NK-92 treated with Interleukin-12 subunit alpha and Interleukin-12 subunit beta, amount 100 ng/mL, for 24 hours (cell line): ENCODE data around the gene CTH.
"Not testable (repeated sequence)": the region's sequence is repeated elsewhere in the genome, so short reads cannot be mapped to it uniquely, and the experiment has no call there.

Experiments
- DNase-seq: peaks from one replicate; lab custom pipeline; 2025; lab: John Stamatoyannopoulos, UW

Gene CTH

DNA sequence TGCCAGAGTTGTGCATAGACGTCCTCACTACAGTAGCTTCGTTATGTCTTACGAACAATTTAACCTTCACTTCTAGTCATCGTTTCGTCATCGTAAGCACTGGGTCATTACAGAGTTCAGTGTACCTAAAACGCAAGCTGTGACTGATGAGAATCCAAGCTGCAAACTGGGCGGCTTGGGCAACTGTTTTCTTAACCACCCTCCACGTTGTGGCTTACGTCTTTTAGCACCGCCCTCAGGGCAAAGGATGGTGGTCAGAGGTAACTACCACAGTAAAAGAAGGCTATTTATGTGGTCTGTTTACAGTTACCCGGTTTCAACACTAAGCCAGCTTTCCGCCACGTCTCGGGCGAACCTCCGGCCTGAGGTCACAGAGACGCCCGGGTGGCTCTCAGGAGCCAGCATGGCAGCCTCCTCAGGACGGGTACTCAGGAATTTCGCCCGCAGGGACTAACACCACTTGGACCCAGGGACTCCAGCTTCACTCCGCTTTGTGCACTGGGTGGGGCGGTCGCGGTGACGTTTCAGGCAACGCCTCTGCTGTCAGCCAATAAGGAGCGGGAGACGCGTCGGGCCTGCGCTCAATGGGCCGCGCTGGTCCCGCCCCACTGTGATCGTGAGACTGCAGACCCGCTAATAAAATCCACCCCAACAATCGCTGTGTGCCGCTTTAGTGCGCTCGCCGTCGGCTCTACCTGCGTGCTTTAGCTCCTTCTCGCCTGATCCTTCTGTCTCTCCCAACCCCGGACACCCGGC, at the start of gene CTH:
CTH (plus strand) TSS at position 665 of the 756 bp plus-strand sequence. CDS start 148 bp downstream, outside the sequence.
- peak; percentile 90 for DNase-seq

DNA sequence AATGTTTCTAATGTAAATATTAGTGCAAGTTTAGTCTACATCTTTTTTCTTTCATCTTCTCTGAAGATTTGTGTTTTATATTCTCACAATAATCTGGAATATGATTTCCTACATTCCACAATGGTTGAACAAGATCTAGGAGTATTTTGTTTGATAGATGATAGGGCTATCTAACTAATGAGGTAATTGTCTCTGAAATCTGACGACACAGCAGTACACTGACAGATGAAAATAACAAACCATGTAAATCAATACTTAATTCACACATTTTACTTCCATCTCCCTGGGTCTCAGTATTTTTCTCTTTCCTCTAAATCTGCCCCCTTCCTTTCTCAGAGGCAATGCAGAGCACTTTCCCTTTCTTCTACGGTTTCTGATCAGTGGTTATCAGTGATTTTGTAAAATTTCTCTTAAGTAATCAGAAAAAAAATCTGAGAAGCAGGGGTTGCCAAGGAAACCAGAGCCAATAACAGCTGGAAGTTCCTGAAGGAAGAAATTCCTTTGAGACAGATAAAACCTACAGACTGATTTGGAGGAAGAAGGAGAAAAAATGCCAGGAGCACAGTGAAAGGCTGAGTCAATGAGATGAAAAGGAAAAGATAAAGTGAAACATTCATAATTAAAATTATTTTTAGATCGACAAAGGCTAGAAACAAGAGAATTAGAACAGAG, 49.2 kb upstream of the CTH start:
- no peak for DNase-seq

DNA sequence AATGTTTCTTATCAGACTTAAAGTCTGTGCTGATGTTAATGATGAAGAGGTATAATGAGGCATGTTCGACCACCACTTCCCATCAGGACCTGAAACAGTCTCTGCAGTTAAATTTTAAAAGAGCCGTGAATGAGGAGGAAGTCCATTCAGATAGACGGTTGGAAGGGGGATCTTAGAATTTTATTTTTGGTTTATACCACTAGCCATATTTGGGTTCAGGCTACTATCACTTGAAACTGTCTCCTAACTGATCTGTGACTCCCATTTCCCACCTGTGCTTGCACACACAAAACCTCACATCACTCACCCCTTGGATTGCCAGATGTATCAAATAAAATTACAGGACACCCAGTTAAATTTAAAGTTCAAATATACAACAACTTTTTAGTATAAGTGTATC, 46.6 kb upstream of the CTH start:
- no peak for DNase-seq

DNA sequence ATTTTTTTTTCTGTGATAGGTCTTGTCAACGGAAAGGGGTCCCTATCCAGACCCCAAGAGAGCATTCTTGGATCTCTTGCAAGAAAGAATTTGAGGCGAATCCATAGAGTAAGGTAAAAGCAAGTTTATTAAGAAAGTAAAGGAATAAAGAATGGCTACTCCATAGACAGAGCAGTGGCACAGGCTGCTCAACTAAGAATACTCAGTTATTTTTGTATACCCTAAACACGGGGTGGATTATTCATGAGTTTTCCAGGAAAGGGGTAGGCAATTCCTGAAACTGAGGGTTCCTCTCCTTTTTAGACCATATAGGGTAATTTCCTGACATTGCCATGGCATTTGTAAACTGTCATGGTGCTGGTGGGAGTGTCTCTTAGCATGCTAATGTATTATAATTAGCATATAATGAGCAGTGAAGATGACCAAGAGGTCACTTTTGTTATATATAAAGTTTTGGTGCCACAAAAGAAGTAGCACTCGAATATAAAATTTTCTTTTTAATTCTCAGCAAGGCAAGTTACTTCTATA, 44.6 kb upstream of the CTH start:
- not testable (repeated sequence) for DNase-seq

DNA sequence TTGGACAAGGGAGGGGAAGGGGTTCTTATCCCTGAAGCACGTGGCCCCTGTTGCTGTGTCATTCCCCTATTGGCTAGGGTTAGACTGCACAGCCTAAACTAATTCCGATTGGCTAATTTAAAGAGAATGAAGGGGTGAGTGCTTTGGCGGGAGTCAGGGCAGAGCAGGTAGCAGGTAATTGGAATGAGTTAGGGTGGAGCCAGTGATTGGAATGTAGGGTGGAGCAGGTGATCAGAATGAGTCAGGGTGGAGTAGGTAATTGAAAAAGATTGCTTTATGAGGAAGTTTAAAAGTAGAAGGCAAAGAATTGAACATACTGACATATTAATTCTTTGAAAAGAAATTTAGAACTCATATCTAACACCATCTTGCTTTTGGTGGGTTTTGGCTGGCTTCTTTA, 44.1 kb upstream of the CTH start:
- DNase-seq = not testable (repeated sequence)

DNA sequence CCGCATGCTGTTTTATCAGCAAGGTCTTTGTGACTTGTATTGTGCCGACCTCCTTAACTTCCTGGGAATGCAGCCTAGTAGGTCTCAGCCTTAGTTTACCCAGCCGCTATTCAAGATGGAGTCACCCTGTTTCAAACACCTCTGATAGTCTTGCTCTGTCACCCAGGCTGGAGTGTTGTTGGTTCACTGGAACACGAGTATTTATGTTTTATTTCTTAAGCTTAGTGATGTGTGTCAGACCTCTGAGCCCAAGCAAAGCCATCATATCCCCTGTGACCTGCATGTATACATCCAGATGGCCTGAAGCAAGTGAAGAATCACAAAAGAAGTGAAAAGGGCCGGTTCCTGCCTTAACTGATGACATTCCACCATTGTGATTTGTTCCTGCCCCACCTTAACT, 43.7 kb upstream of the CTH start:
- DNase-seq = not testable (repeated sequence)

DNA sequence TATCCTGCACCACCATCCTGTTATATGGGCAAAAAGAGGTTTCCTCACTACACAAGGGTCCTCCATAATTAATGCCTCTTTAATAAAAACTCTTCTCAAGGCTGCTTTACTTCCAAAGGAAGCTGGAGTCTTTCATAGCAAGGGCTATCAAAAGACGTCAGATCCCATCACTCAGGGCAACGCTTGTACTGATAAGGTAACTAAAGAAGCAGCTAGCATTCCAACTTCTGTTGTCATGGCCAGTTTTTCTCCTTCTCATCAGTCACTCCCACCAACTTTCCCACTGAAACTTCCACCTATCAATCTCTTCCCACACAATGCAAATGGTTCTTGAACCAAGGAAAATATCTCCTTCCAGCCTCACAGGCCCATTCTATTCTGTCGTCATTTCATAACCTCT, 39.5 kb upstream of the CTH start:
- DNase-seq = not testable (repeated sequence)

DNA sequence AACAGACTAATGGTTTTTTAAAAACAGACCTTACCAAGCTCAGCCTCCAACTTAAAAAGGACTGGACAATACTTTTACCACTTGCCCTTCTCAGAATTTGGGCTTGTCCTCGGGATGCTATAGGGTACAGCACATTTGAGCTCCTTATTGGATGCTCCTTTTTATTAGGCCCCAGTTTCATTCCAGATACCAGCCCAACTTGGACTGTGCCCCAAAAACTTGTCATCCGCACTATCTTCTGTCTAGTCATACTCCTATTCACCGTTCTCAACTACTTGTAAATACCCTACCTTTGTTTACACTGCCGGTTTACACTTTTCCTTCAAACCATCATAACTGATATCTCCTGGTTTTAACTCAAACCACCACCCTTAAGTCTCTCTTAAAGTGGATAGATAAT, 38.6 kb upstream of the CTH start:
- no peak for DNase-seq

DNA sequence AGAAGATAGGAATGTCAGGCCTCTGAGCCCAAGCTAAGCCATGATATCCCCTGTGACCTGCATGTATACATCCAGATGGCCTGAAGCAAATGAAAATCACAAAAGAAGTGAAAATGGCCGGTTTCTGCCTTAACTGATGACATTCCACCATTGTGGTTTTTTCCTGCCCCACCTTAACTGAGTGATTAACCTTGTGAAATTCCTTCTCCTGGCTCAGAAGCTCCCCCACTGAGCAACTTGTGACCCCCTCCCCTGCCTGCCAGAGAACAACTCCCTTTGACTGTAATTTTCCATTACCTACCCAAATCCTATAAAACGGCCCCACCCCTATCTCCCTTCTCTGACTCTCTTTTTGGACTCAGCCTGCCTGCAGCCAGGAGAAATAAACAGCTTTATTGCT, 37.5 kb upstream of the CTH start:
- DNase-seq = not testable (repeated sequence)

DNA sequence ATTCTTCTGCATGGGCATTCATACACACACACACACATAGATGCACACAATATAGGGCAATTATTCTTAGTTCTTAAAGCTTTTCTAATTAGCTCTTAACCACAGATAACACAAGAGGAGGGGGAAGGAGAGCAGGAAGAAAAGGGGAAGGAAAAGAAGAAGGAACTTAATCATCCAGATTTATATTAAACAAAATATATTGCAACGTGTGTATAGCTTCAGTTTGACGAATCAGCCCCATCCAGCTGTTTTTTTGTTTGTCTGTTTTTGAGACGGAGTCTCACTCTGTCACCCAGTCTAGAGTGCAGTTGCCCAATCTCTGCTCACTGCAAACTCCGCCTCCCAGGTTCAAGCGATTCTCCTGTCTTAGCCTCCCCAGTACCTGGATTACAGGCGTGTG, 34.9 kb upstream of the CTH start:
- no peak for DNase-seq

DNA sequence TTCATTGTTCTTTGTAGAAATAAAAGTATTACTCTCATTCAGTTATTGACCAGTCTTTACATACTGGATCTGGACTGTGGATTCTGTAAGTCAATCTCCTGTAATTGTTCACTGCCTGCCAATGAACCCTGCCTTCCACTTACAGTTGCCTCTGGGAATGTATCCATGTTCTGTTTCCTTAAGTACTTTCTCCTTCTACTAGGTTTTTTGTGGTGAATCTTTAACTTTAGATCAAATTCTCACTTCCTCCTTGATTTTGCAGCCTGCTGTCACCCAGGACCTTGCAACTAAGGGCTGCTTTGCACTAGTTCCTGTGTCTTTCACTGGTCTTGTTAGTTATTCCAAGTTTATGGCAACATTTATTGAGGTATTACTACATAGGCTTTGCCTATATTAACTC, 28.4 kb upstream of the CTH start:
- DNase-seq = no peak

DNA sequence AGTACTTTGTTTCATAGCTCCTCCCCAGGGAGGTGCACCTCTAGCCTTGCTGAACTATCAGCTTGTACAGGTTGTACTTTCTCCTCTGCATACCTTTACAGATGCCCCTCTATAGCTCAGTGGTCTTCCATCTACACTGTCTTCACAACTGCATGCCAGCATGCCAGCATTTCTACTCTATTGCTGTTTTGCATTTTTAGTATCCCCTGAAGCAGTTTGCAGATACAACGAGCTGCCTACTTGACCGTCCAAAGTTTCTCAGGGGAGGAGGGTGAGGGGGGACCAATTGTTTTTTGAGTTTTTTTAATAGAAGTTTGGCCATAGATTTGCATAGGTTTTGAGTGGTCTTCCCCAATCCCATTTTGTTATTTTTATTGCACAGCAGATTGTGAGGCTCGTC, 27.6 kb upstream of the CTH start:
- no peak for DNase-seq

DNA sequence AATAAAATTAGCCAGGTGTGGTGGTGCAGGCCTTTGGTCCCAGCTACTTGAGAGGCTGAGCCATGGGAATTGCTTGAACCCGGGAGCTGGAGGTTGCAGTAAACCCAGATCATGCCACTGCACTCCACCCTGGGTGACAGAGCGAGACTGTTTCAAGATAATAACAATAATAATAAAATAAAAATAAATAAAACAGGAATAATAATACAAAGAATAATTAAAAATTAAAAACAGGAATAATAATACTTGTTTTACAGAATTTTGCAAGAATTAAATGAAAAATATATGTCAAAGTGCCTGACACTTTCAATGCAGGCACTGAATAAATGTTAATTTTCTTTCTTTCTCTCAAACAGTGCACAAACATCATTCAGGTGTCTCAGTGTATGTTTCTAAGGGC, 26.5 kb upstream of the CTH start:
- DNase-seq = no peak

DNA sequence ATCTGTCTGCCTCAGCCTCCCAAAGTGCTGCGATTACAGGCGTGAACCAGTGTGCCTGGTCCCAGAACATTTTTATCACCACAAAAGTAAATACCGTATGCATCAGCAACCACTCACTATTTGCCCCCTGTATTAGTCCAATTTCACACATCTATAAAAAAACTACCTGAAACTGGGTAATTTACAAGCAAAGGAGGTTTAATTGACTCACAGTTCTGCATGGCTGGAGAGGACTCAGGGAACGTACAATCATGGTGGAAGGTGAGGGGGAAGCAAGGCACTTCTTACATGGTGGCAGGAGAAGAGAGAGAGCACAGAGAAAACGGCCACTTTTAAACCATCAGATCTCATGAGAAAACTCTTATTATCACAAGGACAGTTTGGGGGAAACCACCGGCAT, 25.6 kb upstream of the CTH start:
- DNase-seq = no peak

DNA sequence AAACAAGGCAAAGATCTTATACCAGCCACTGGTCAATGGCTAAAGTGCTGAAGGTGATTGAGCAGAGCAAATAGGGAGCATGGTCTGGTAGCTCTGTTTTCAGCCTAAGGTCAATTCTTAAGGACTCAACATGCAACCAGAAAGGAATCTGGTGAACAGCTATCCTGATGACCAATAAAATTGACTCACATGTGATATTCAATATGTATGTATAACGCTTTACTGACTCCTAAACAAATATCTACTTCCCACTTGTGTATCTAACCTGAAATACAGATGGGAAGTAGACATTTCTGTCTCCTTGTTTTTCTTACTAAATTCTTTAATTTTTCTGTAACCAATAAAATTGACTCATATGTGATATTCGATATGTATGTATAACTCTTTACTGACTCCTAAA, 24.9 kb upstream of the CTH start:
- DNase-seq = no peak

DNA sequence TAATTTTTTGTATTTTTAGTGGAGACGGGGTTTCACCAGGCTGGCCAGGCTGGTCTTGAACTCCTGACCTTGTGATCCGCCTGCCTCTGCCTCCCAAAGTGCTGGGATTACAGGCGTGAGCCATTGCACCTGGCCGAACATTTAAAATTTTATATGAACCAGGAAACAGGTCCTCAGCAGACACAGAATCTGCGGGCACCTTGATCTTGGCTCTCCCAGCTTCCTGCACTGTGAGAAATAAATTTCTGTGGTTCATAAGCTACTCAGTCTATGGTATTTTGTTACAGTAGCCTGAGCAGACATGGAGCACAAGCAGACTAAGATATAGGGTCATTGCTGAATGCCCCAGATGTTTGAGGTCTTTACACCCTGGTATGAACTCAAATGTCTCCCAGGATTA, 23.6 kb upstream of the CTH start:
- no peak for DNase-seq

DNA sequence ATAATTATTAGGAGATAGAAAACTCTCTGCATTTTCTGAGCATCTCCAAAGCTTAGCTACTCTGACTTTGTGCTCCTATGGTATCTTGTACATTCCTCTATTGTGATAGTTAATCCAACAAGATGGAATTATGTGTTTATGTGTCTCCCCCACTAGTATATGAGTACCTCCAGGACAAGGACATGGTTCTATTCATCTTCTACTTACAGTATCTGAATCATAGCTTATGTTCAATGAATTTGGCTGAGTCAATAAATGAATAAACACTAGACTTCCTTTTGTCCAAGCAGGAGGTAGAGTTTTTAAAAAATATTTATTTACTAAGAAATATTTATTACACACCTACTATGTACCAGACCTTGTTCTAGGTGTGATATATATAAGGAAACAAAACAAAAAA, 18.4 kb upstream of the CTH start:
- DNase-seq = no peak

DNA sequence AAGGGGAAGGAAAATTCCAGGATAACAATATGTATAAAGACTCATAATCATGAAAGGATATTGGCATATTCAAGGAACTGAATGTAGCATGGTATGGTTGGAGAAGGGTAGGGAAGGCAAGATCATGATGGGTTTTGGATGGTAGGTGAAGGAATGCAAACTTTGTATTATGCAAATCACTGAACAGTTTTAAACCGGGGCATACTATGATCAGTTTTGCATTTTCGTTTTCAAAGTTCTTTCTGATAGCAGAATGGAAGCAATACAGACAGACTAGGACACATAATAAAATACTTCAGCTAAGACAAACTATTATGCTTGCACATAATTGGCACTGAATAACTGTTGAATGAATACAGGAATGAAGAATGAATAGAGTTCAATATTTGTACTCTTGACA, 14.5 kb upstream of the CTH start:
- no peak for DNase-seq

DNA sequence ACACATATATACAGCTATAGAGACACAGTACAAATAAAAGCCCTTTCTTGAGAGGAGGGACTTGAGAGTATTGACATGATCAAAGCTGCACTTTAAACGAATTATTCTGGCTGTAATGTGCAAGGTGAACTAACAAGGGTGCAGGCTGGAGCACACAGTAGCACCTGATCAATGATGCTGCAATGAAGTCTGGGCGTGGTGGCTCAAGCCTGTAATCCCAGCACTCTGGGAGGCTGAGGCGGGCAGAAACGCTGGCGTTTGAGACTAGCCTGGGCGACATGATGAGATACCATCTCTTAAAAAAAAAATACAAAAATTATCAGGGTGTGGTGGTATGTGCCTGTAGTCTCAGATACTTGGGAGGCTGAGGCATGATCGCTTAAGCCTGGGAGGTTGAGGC, 14.1 kb upstream of the CTH start:
- DNase-seq = no peak

DNA sequence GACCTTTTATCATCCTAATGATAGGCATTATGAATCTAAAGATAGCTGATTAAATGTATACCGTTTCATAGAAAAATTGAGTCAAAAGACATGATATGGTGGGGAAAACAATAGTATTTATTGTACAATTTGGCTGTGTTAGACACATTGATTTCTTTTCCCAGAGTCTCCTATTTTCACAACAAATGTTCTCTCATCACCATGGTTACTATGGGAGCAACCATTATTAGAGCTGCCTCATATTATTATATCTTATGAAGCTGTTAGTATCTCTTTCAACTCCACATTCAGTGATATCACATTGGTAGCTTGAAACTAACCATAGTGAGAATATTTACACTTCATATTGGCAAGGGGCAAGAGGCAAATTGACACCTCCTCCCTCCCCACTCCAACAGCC, 10.7 kb upstream of the CTH start:
- no peak for DNase-seq

DNA sequence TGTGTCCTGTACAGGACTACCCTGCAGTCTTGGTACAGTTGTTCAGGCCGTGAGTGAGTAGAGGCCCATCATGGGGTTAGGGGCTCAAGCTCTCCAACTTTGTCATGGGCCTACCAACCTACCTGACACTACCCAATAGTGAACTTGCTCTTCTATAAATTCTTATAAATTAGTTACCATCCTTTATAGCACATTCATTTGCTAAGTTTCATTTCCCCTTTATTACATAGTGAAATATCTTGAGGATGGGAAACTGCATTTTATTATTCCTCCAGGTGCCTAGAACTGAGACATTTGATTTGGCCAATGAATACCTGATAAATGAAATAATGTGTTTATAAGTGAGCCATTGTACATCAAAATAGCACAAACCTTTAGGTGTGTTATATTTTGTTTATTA, 9.1 kb upstream of the CTH start:
- DNase-seq = no peak

DNA sequence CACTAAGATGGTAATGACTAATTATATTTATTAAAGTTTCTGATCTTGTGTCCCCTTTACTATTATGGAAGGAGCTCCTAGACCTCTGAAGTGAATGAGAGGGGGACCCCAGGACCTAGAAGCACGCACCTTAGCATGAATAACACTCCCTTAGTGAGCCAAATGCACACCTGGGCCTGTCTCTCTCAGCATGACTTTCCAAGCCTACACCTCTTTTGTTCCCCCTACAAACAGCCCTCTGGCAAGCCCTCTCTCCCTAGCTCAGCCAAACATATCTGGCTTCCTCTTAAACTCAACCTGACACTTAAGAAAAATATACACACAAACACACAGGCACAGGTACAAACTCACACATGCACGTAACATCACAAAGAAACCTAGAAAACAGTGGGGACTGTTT, 7.3 kb upstream of the CTH start:
- no peak for DNase-seq

DNA sequence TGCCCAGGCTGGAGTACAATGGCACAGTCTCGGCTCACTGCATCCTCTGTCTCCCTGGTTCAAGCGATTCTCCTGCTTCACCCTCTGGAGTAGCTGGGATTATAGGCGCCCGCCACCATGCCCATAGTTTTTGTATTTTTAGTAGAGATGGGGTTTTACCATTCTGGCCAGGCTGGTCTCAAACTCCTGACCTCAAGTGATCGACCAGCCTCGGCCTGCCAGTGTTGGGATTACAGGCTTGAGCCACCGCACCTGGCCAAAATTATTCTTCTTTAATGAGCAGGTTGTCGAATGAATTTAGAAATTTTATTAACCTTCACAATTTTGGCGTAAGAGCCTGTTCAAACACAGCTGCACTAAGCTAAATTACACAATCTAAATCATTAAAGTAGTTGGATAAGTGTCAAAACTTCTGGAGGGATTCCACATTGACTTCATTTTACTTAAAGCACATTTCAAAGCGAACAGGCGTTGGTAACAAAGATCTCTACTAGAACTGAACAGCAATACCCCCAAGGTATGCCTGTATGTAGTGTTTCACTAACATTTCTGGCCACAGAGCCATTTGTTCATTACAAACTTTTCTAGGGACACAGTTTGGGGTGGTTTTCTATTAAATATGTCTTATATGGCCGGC, 5.2 kb upstream of the CTH start:
- no peak for DNase-seq
